GM12878 (cell line): ENCODE data around the gene TET1.

Source experiments
- CHD1 ChIP-seq: IDR thresholded peaks from 2 replicates; pipeline ENCODE4 v1.6.1; 2012; ENCODE audit warnings: low read depth, low read length, improper control_type of control experiment
- CREM ChIP-seq: IDR thresholded peaks from 2 replicates; pipeline ENCODE4 v1.6.1; 2014; ENCODE audit warnings: antibody characterized with exemption, low read depth
- CTCF ChIP-seq, 3 experiments: IDR thresholded peaks in 2 of 3; conservative IDR thresholded peaks in 1 of 3; 2 replicates each; pipeline ENCODE4 v1.5.1; 2011; ENCODE audit warnings: low read depth in 3 of 3, low read length in 3 of 3, mild to moderate bottlenecking in 3 of 3, control low read depth in 2 of 3, moderate library complexity in 2 of 3, inconsistent platforms in 1 of 3, mixed read lengths in 1 of 3; ENCODE audit not compliant: control insufficient read depth in 2 of 3, insufficient read depth in 1 of 3; ENCODE audit errors: extremely low read depth in 1 of 3
- ESRRA ChIP-seq: IDR thresholded peaks from 2 replicates; pipeline ENCODE4 v1.6.1; 2012; ENCODE audit warnings: mild to moderate bottlenecking, low read length, improper control_type of control experiment
- EZH2 ChIP-seq: IDR thresholded peaks from 2 replicates; pipeline ENCODE4 v1.6.1; 2012; ENCODE audit warnings: low read depth, mild to moderate bottlenecking, control low read depth, inconsistent platforms, low read length, borderline replicate concordance; ENCODE audit not compliant: control insufficient read depth
- JUNB ChIP-seq: IDR thresholded peaks from 2 replicates; pipeline ENCODE4 v1.6.1; 2016; ENCODE audit warnings: antibody characterized with exemption, mild to moderate bottlenecking
- MXI1 ChIP-seq: fragments of 150-350 bp; IDR thresholded peaks from 2 replicates; pipeline ENCODE4 v1.6.1; 2011; ENCODE audit warnings: low read depth, mild to moderate bottlenecking, inconsistent platforms, low read length, improper control_type of control experiment
- NBN ChIP-seq: fragments of 450-650 bp; IDR thresholded peaks from 2 replicates; pipeline ENCODE4 v1.6.1; 2016
- RAD21 ChIP-seq: IDR thresholded peaks from 2 replicates; pipeline ENCODE4 v1.6.1; 2011; ENCODE audit warnings: mild to moderate bottlenecking, low read depth, low read length, moderate library complexity; ENCODE audit not compliant: insufficient read depth
- RCOR1 ChIP-seq: conservative IDR thresholded peaks from 2 replicates; pipeline ENCODE4 v1.6.1; 2012; ENCODE audit warnings: low read depth, low read length, improper control_type of control experiment
- TAF1 ChIP-seq: IDR thresholded peaks from 2 replicates; pipeline ENCODE4 v1.6.1; 2011; ENCODE audit warnings: mild to moderate bottlenecking, low read depth, low read length, borderline replicate concordance
- TCF7 ChIP-seq: IDR thresholded peaks from 2 replicates; pipeline ENCODE4 v1.6.1; 2014; ENCODE audit warnings: antibody characterized with exemption, borderline replicate concordance
- ZBTB33 ChIP-seq: fragments of 450-650 bp; IDR thresholded peaks from 2 replicates; pipeline ENCODE4 v1.6.1; 2017; ENCODE audit warnings: mild to moderate bottlenecking
- ZBTB4 ChIP-seq: fragments of 450-650 bp; formaldehyde crosslinking; IDR thresholded peaks from 2 replicates; pipeline ENCODE4 v1.4.0; 2022; ENCODE audit warnings: mild to moderate bottlenecking, moderate library complexity

- no peak for TF ChIP-seq CTCF (IDR thresholded peaks at IDR 0.05 in 2 of 3, conservative IDR thresholded peaks at IDR 0.05 in 1 of 3; ENCODE audit: control insufficient read depth in 2 of 3, extremely low read depth in 1 of 3, insufficient read depth in 1 of 3, low read depth in 3 of 3, low read length in 3 of 3)
- no peak for TF ChIP-seq EZH2
- no peak for TF ChIP-seq ZBTB4
- no peak for TF ChIP-seq CREM
- no peak for TF ChIP-seq CHD1
- no peak for TF ChIP-seq MXI1
- TF ChIP-seq RCOR1, result no peak
- no peak for TF ChIP-seq TCF7
- no peak for TF ChIP-seq RAD21
- no peak for TF ChIP-seq ZBTB33
- no peak for TF ChIP-seq TAF1
- no peak for TF ChIP-seq NBN
- no peak for TF ChIP-seq JUNB
- TF ChIP-seq ESRRA, result no peak
Observed at GRCh38 chr10:68562661-68563570, 2.8 kb downstream of the TET1 start.
